SU-DHL-6 (cell line): Measurements from ENCODE around the gene CYSTM1.

Source experiments
- EZH2phosphoT487 ChIP-seq: fragments of 200-600 bp; sonication (generic), shearing (Covaris generic); conservative IDR thresholded peaks from 2 replicates; pipeline ENCODE4 v1.6.1; 2018; ENCODE audit warnings: mild to moderate bottlenecking, antibody characterized with exemption, low read length, moderate library complexity, mixed read lengths
- TF ChIP-seq, protein P1 (sequence below): fragments of 200-600 bp; sonication (generic); IDR thresholded peaks from one replicate; pipeline ENCODE4 v1.5.1; 2017; ENCODE audit warnings: antibody characterized with exemption, mild to moderate bottlenecking, low read length, moderate library complexity; ENCODE audit not compliant: insufficient read depth, poor library complexity, severe bottlenecking

DNA sequence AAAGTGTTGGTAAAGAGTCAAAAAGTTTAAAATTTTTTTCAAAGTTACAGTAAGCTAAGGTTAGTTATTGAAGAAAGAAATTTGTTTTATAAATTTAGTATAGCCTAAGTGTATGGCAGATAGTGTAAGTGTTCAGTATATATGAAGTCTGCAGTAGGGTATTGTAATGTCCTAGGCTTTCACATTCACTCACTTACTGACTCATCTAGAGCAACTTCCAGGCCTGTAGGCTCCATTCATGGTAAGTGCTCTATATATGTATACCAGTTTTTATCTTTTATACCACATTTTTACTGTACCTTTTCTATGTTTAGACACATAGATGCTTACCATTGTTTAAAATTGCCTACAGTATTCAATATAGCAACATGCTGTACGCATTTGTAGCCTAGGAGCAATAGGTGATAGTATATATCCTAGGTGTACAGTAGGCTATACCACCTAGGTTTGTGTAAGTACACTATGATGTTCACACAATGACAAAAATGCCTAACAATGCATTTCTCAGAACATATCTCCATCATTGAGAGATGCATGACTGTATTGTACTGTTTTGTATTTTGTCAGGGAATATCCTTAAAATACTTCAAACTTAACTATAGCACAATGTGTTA lies 38.5 kb downstream of the CYSTM1 start:
- TF ChIP-seq EZH2phosphoT487, result no peak
- TF ChIP-seq, protein P1, sequence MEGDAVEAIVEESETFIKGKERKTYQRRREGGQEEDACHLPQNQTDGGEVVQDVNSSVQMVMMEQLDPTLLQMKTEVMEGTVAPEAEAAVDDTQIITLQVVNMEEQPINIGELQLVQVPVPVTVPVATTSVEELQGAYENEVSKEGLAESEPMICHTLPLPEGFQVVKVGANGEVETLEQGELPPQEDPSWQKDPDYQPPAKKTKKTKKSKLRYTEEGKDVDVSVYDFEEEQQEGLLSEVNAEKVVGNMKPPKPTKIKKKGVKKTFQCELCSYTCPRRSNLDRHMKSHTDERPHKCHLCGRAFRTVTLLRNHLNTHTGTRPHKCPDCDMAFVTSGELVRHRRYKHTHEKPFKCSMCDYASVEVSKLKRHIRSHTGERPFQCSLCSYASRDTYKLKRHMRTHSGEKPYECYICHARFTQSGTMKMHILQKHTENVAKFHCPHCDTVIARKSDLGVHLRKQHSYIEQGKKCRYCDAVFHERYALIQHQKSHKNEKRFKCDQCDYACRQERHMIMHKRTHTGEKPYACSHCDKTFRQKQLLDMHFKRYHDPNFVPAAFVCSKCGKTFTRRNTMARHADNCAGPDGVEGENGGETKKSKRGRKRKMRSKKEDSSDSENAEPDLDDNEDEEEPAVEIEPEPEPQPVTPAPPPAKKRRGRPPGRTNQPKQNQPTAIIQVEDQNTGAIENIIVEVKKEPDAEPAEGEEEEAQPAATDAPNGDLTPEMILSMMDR, result no peak
